Ascending aorta (tissue), 2 donors: ENCODE measurements around the gene ACTR2. TPM values are rescaled to one million over a fixed set of nuclear protein-coding genes. Genes with fewer than 3 reads are reported as not detected.

ENCODE experiments used
- DNase-seq, 2 donors: peaks; one replicate each; pipeline ENCODE4 v3.0.0-alpha.2; 2019; ENCODE audit warnings: low spot score in 2 of 2
- H3K27ac ChIP-seq, 2 donors: fragments of 200-600 bp; sonication (generic); one replicate each; pipeline ENCODE4 v1.5.1; 2016 to 2017; ENCODE audit warnings: mild to moderate bottlenecking in 1 of 2
- H3K27me3 ChIP-seq: fragments of 200-600 bp; sonication (generic); one replicate; pipeline ENCODE4 v1.5.1; 2017
- H3K36me3 ChIP-seq, 2 donors: fragments of 200-600 bp; sonication (generic); one replicate each; pipeline ENCODE4 v1.5.1; 2016
- H3K4me1 ChIP-seq, 2 donors: fragments of 200-600 bp; sonication (generic); one replicate each; pipeline ENCODE4 v1.5.1; 2016 to 2017; ENCODE audit warnings: mild to moderate bottlenecking in 1 of 2
- H3K4me3 ChIP-seq, 2 donors: fragments of 200-600 bp; sonication (generic); one replicate each; pipeline ENCODE4 v1.5.1; 2016 to 2017; ENCODE audit warnings: mild to moderate bottlenecking in 1 of 2
- H3K9me3 ChIP-seq, 2 donors: fragments of 200-600 bp; sonication (generic); one replicate each; pipeline ENCODE4 v1.5.1; 2016
- CTCF ChIP-seq, 3 experiments: fragments of 200-600 bp in 2 of 3; fragments of 450-650 bp in 1 of 3; sonication (generic) in 2 of 3; IDR thresholded peaks; one replicate each; pipeline ENCODE4 v1.5.1; 2016 to 2019; ENCODE audit warnings: antibody characterized with exemption in 3 of 3, mild to moderate bottlenecking in 1 of 3, moderate library complexity in 1 of 3
- intact Hi-C: fragments of 100-400 bp; cut with DNase I; formaldehyde crosslinking; loops from one replicate; pipeline ENCODE4 v1.15.1; 2023
- total RNA-seq: library from RNA; depleted of rRNA; stranded (reverse); fragments of >200 nt; gene quantifications from one replicate; pipeline ENCODE4 v1.1.0, GENCODE V29; 2016

Gene ACTR2
- total RNA-seq, 1 donor from 2014 or later: 78.0 TPM

- H3K36me3 ChIP-seq: peaks cover under 1 to 6% of the 10 kb centered on the region in 2 donors
- TF ChIP-seq CTCF (IDR thresholded peaks at IDR 0.05): no peak
- peaks cover 0 to 16% of the 10 kb centered on the region in 2 donors for H3K4me1 ChIP-seq
- H3K27ac ChIP-seq: peak overlapping the region; percentile 23 to 42
- H3K9me3 ChIP-seq: no peaks in the 10 kb centered on the region
- intact Hi-C loops: loop anchor here (5.0 kb wide), 1 partner anchor 113 kb away; the partner anchor contains the start of gene SPRED2
- DNase-seq: peak in 1 of 2 donors; percentile 47
- no peak overlapping the region for H3K4me3 ChIP-seq
- H3K27me3 ChIP-seq: no peaks in the 10 kb centered on the region
These were observed 92.0 kb downstream of the ACTR2 start for GRCh38 chr2:65319674-65320041.

DNA sequence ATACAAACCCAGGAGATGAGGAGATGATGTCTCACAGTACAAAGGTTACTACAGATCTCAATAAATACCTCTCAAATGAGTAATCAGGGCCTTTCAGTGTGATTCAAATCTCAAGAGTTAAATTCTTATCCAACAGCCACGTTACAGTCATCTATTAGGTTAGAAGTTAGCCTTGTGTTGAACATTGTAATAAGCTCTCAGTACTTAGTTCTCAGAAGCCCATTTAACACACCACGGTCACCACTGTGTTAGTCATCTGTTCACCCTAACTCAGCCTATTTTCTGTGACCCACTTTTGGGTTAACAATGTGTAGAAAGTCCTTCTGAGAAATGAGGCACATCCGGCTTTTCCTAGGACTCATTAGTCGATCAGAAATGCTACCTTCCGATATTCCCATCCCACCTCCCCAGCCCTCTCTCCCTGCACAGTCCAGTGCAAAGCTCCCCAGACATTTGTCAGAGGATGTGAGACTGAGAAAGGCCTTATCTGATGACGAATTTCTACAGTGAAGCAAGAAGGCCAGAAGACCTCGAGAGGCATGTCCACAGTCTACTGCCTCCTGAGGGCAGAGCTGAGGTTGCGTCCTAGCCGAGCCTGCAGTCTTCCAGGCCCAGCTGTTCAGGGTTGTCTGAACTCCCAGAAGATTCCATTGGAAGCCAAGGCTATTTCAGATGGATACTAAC lies 92.6 kb downstream of the ACTR2 start:
- intact Hi-C loops: no loop called here
- Histone ChIP-seq H3K27me3 (no peaks in the 10 kb centered on the region), H3K4me3 (no peak overlapping the region), H3K9me3 (no peaks in the 10 kb centered on the region), H3K4me1 (peaks cover 0 to 16% of the 10 kb centered on the region in 2 donors), H3K36me3 (peaks cover 0 to 1% of the 10 kb centered on the region in 2 donors), H3K27ac (peak overlapping the region; percentile 23 to 42)
- peak in 1 of 2 donors; percentile 59 for DNase-seq
- peak in 2 of 3 experiments; percentile 10 to 20 for TF ChIP-seq CTCF (IDR thresholded peaks at IDR 0.05)

Other genes with a start within 250 kb of the ACTR2 start
- gene SLC1A4, start 238.4 kb upstream of the ACTR2 start, total RNA-seq: 19.5 TPM
- 30.8 TPM for gene CEP68, start 171.4 kb upstream of the ACTR2 start, total RNA-seq
- 56.4 TPM for gene RAB1A, start 97.7 kb upstream of the ACTR2 start, total RNA-seq
- gene SPRED2, start 204.8 kb downstream of the ACTR2 start, total RNA-seq: 18.5 TPM